HG03139 (cell line): ENCODE measurements around the gene DEGS2.

Experiments
- ATAC-seq: cut with Tn5 transposase; IDR thresholded peaks from one replicate; pipeline ENCODE4 v1.9.1; 2021; ENCODE audit not compliant: unreplicated experiment

DEGS2 gene

DNA sequence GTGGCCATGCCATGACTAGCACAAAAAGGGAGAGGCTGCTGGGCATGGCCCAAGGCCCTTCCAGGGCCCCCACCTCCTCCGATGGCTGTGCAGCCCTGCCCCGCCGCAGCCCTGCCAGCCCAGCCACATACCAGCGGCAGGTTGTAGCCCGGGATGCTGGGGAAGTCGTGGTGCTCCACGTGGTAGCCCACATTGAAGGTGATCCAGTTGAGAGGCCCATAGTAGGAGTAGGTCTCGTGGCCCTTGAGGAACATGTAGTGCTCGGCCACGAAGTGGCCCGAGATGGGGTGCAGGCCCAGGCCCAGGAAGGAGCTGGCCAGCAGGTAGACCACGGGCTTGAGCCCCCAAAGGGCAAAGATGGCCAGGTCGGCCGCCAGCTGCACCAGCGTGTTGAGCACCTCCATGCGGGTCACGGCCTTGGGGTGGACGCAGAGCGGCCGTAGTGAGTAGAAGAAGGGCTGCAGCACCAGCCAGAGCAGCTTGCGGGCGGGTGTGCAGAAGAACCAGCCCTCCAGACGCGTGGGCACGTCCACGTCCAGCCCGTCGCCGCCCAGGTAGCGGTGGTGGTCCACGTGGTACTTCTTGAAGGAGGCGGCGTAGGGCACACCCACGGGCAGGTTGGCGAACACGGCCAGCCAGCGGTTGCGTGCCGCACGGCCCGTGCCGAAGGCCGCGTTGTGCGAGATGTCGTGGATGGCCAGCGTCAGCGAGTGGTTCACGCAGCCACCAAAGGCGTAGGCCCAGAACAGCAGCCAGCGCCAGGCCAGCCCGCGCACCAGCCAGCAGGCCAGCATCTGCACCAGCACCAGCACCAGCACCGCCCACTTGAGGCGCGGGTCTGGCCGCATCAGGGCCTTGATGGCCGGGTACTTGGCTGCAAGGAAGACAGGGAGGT lies 10.4 kb downstream of the DEGS2 start:
- ATAC-seq, result no peak

DNA sequence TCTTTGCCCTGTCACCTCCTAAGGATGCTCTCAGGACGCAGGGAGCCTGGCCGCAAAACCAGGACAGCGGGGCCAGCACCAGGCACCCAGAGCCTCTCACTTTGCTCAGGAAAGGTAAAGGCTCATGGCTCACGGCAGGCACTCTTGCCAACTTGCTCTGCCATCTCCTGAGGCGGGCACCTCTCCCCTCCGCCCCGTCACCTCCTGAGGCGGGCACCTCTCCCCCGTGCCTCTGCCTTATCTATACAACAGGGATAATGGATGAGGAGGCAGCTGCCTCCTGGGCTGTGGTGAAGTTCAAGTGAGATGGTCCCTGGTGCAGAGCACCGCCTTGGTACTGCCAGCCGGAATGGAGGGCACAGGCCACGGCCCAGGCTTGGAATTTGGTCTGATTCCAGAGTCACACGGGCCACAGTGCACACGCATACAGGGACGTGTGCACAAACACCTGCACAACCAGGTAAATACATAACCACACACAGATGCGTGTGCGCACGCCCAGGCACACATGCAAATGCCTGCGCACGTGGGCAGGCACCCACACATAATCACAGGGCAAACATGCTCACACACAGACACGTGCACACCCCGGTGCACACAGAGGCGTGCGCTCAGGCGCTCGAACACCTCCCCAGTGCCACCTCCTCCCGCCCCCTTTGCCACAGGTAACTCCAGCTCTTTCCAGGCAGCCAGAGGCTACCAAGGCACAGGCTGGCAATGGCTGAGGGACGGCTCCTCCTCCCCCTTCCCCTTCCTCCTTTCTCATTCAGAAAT lies 11.6 kb downstream of the DEGS2 start:
- no peak for ATAC-seq

DNA sequence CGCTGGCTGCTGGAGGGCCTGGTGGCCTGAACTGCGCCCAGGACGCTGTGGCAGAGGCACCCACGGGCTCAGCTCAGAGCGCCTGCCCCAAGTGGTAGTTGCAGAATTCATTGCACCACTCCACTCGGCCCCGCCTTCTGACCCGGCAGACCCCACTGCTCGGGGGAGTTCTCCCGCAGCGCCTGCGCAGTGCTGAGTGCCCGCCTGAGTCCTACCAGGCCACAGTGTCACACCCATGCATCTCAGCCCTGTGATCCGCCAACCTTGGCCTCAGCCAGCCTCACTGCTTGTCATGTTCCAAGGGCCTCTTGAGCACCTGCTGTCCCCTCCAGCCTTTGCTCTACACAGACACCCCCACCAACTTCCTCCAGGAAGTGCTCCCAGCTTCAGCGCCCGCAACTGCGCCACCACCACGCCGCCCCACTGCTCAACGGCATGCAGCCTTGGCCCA lies 12.2 kb downstream of the DEGS2 start:
- ATAC-seq, result no peak

DNA sequence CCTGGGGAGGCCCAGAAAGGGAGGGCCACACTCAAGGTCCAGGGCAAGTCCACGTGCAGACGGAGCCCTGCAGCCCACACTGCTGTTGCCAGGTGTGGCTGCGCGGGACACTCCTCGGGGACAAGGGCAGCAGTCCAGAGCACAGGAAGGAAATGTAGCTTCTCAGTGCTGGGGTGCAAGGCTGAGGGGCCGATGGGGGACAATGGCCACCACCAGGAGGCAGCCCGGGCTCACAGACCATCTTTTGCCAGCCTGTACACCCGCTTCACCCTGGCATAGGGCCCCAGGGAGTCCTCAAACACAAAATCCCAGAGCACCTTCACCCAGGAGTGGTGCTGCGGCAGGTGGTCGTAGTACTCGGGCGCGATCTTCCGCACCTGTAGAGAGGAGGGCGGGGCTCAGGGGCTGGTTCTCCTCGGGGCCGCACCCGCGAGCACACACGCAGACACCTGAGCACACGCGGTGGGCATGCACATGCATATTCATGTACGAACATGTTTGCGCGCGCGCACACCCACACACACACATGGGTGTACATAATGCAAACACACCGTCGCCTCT lies 12.8 kb downstream of the DEGS2 start:
- no peak for ATAC-seq

DNA sequence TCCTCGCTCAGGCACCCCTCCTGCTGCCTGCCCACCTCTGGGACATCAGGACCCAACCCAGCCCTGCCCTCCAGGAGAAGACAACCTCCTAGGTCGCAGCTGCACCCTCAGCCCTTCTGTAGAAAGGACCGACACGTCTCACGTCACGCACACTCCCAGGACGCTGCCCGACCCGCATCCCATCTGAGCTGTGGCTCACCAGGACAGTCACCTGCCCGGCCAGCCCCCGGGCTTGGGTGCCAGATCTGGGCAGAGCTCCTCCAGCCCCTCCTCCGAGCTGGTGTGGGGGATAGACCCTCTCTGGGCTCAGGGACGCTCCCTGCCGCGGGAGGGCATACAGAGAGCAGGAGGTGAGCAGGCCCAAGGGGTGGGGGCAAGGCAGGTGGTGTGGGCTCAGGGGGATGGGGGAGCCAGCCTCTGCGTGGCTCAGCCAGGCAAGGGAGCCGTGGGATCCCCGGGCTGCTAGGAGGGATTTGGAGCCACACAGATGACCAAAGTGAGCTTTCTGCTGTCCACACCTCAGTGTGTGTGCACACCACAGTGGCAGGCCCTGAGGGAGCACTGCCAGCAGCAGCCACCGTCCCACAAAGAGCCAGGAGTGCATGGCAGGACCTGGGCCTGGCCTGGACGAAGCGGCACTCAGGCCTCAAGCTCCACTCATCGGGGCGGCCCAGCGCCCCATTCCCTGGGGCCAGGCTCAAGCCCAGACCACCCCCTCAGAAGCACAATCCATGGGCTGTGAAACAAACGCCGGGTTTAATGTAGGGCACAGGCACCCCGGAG lies 13.6 kb downstream of the DEGS2 start:
- no peak for ATAC-seq

DNA sequence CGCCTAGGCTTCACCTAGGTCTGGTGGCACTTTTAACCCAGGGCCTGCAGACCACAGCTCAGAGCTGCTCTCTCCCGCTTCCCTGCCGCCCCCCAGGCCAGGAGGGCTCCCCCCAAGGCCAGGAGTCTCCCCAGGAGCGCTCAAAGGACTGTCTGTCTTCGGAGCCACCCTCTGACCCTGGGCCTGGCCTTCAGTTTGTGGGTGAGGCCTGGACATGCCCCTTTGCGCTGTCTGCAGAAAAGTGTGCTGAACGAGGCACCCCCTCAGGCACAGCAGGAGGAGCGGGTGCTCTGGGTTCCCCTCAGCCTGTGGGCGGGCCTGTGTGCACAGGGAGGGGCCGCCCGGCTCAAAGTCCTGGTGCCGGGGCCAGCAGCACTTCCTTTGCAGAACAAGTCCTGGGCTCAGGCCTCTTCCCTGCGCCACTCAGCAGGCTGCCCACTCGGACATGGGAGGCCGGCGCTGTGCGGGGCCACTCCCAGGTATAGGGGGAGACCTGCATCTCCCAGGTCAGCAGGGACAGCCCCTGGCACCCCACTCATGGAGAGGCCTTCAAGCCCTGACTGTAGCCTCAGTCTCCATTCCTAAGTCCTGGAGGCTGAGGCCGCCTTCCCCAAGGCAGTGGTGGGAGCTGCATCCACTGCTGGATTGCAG lies 14.3 kb downstream of the DEGS2 start:
- ATAC-seq, result no peak

DNA sequence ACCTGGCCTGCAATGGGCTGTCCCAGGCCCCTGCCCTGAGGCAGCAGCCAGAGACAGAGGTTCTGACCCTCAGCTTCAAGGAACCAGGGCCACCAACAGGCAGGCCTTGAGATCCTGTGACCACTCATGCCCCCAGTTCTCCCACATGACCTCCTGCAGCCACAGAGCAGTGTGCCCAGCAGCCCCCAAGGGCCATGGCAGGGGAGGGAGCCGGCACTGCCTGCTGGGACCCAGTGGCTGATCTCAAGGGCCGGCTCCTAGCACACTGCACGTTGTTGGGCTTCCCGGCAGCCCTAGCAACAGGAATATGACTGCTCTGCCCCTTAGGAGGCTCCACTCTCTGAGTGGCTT lies 14.8 kb downstream of the DEGS2 start:
- no peak for ATAC-seq

DNA sequence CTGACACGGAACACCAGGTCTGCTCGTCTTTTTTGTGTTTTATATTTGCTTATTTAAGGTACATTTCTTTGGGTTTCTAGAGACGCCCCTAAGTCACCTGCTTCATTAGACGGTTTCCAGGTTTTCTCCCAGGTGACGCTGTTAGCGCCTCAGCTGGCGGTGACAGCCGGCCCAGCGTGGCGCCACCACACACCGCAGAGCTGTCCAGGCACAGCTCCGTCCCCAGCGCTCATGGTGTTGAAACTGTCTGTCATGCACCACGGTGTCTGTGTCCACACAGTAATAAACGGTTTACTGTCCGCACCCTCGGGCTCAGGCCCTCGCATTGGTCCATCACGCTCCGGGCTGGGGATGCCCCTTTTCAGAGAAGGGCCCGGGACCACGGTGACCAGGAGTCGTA lies 15.5 kb downstream of the DEGS2 start:
- ATAC-seq, result no peak

DNA sequence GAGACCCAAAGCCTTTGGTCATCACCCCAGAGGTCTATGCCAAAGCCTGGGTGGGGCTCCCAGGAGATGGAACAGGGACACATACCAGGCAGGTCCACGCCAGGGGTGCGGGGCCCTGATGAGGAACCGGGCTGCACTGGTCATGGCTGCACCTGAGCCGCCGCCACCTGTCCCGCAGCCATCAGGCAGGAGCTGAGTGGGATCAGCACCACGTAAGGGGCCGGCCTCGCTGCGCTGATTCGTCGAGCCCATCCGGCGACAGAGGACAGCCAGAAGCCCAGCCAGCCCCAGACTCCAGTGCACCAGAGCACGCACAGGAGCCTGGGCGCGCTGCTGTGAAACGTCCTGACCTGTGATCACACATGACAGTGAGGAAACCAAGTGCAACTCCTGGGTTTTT lies 15.9 kb downstream of the DEGS2 start:
- no peak for ATAC-seq

DNA sequence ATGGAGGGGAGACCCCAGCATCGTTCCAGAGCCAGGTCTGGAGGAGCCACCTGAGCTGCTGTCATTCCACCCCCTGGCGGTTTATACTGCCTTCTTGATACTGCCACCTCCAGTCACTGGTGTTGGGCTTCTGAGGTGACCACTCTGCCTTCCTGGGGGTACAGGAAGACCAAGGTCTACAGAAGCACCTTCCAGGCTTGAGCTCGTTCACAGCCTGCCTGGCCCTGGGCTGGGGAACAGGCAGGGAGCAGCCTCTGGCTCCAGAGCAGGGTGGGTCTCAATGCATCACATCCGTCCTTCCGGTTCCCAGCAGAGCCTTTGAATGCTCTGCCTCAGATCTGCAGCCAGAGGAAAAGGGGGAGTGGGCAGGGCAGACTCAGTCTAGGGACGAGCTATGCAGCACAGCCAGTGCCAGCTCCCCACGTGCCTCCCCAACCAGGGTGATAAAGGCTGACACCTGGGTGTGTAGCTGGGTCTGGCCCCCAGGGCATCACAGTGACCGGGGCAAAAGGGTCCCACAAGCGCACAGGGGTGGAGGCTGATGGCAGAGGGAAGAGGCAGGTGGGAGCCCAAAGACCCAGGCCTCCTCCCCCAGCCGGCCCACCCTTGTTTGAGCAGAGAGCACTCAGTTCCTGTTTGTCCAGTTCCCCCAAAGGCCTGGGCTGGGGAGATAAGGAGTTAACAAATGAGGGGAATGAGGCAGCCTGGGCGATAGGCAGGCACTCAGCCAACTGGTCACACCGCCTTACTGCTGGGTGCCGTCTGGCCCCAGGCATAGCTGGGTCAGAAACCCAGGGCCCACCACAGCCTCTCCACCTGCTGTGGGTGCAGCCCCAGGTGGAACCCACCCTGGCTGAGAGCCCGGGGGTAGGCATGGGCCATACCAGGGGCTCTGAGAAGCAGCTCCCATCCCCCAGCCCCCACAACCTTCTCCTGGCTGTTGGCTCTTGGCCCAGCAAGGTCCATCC lies 17.1 kb downstream of the DEGS2 start:
- no peak for ATAC-seq

DNA sequence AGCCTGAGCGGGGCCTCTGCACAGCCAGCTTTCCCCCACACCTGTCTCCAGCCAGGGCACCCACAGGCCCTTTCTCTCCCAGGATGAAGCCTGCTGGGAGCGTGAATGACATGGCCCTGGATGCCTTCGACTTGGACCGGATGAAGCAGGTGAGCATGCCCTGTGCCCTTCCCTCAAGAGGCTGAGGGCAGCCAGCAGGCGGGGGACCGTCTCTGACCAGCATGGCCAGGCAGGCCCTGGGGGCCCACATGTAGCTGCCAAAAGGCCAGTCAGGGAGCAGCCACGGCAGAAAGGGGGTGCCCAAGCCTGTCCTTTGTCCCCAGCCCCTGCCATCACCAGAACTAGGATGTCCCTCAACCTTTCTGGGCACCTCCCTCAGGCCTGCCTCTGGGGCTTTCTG lies 18.3 kb downstream of the DEGS2 start:
- no peak for ATAC-seq

DNA sequence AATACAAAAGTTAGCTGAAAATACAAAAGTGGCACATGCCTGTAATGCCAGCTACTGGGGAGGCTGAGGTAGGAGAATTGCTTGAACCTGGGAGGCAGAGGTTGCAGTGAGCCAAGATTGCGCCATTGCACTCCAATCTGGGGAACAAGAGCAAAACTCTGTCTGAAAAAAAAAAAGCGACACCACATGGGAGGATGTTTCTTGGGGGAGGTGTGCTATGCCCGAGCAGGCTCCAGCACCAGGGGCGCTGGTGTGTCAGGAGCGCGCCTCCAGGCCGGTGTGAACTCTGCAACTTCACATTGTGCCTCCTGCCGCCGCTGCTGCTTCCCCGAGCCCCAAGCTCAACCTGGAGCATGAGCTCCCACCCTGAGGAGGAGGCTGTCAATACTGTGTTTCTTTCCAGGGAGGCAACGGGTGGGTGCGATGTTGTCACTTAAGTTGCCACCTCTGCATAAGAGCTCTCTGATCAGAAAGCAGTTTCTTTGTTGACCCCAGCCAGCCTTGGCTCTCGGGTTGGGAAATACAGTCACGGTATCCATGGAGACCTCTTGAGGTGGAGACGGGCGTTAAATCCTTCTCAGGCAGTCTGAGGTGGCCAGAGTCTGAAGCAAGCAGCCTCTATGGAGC lies 18.9 kb downstream of the DEGS2 start:
- ATAC-seq, result no peak

DNA sequence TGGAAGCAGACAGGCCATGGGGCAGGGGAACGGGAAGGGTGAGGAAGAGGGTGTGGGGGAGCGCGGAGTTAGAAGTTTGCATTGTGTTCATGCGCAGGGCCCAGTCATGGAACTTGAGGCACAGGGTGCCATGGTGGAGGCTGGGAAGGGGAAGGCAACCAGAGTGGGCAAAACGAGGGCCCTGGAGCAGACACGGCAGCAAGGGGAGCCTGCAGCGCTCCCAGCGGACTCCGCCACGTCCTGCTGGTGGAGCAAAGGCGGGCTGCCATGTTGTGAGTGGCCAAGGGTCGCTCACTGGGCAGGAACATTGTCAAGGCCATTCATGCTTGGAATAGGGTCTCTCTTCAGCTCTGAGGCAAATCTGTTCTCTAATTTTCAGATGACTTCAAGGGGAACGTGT lies 20.5 kb downstream of the DEGS2 start:
- ATAC-seq, result no peak

DNA sequence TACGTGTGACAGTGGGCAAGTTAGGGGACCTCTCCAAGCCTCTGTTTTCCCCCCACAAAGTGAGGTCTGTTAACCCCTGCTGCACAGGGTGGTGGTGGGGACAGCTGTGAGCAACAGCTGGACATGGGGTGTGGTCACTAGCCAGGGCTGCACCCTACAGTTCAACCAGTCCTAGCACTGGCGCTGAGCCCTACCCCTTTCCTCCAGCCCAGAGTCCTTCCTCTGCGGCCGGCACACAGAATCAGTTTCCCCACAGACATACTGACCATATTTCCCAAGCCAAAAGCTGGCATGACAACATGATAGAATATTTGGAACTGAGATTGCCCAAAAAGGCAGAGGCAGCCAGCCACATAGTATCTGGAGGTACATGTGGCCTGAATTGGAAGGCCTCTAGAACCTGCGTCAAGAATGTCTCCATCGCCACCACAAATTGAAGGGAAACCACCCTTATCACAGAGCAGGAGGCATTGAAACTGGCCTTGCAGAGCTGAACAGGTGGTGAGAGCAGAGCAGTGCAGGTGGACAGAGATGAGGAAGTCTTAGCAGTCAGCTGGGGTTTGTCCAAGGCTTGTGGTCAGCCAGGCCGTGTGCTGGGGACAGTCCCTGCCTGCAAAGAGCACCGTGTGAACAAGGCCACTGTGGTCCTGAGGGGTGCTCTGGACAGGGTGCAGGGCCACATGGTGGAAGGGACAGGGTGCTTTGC lies 21.2 kb downstream of the DEGS2 start:
- no peak for ATAC-seq

DNA sequence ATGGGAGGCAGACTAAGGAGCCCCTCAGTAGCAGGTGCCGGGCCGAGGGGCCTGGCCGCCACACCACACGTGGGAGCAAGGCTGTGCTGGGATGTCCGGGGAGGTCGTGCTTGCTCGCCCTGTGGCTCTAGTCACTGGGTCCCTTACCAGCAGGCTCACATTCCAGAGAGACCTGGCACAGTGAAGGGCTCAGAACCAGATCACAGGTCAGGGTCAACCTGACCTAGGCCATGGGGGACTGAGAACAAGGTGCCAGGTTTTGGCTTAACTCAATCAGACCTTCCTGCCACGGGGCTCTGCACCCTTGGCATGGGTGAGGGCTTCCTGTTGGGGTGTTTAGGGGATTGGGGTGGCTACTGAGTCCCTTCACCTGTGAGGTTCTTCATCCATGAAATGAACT lies 22.3 kb downstream of the DEGS2 start:
- no peak for ATAC-seq

DNA sequence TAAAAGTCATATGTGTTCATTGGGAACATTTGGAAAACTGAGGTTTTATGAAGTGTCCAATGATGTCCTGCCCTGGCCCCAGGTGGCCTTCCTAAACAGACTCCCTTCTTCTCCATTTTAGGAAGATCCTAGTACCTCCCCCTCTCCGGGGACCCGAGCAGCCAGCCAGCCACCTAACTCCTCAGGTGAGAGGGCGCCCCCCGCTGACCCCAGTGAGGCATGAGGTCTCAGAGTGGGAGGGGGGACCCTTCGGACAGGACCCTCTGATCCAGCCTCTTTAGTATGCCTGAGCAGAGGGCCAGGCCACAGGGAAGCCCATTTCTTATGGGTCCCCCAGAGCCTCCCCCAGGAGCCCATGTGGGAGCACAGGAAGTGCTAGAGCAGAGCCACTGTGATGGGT lies 23.7 kb downstream of the DEGS2 start:
- ATAC-seq, result no peak

DNA sequence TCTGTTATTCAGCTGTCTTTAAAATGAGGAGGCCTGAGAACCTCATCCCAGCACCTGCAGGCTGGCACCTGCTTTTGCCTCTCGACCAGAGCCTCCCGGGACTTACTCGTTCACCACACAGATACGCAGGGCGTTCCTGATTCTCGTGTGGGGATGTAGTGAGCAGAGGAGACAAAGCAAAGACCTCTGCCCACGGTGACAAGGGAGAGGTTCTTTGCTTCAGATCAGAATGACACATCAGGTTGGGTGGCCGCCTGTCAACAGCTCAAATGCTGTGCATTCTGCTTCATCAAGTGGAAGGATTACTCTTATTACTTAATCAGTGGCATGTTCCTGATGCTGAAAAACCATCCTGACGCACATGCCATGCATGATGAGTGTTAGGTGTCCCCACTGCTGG lies 24.4 kb downstream of the DEGS2 start:
- no peak for ATAC-seq

DNA sequence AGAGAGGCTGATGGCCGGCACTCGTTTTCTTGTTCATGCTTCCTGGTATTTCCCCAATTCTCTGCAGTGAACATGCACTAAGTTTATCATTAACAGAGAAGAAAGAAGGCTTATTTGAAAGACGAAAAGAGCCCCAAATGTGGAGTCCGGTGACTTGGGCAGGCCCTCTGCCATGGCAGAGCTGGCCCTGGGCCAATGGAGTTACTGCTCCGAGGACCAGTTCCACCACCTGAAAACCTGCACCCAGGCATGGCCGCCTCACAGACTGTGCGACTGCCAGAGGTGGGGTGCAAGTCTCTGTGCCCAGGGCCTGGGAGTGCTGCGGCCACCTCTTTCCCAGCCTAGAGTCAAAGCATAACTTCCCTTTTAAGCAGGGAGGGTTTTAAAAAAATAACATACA lies 24.9 kb downstream of the DEGS2 start:
- no peak for ATAC-seq
